ENCODE results near the gene PBRM1.

GRCh38 chr3:52502808-52503350 lies 182.8 kb downstream of the PBRM1 start:
- TF ChIP-seq PHF8 (CRISPR knock-in tag; IDR thresholded peaks at IDR 0.05) (no peak), PRDM10 (CRISPR knock-in tag; IDR thresholded peaks at IDR 0.05; ENCODE audit: low read depth) (no peak), POLR2AphosphoS5 (IDR thresholded peaks at IDR 0.05; ENCODE audit: low read depth, low read length) (no peak), ZFP36 (IDR thresholded peaks at IDR 0.05; ENCODE audit: borderline replicate concordance, low read depth, low read length, partially characterized antibody) (no peak)
